RWPE2 (cell line): ENCODE measurements around the gene TCEA2.

Experiments used
- ATAC-seq: fragments of 200-7000 bp; cut with Tn5 transposase; 3 replicates; pipeline ENCODE4 v1.9.1; 2021; ENCODE audit warnings: low read depth
- DNase-seq: peaks from one replicate; pipeline ENCODE4 v3.0.0-alpha.2; 2020; ENCODE audit warnings: low spot score
- H3K27ac ChIP-seq: fragments of 450-650 bp; 2 replicates; pipeline ENCODE4 v1.5.1; 2017; ENCODE audit warnings: mild to moderate bottlenecking; ENCODE audit not compliant: poor library complexity, severe bottlenecking
- H3K27me3 ChIP-seq: fragments of 250-450 bp; sonication (Bioruptor Pico); 2 replicates; pipeline ENCODE4 v1.5.1; 2021; ENCODE audit warnings: mild to moderate bottlenecking, moderate library complexity; ENCODE audit not compliant: insufficient read depth, poor library complexity, severe bottlenecking
- H3K36me3 ChIP-seq: fragments of 250-450 bp; sonication (Bioruptor Pico); 2 replicates; pipeline ENCODE4 v1.5.1; 2020; ENCODE audit warnings: low read depth, mild to moderate bottlenecking, moderate library complexity
- H3K4me1 ChIP-seq: fragments of 250-450 bp; sonication (Bioruptor Pico); 2 replicates; pipeline ENCODE4 v1.5.1; 2021; ENCODE audit warnings: mild to moderate bottlenecking, moderate library complexity; ENCODE audit not compliant: insufficient read depth, poor library complexity, severe bottlenecking
- H3K4me3 ChIP-seq: fragments of 250-450 bp; sonication (Bioruptor Pico); 2 replicates; pipeline ENCODE4 v1.5.1; 2021; ENCODE audit warnings: mild to moderate bottlenecking, moderate library complexity; ENCODE audit not compliant: severe bottlenecking
- H3K9me3 ChIP-seq: fragments of 250-450 bp; sonication (Bioruptor Pico); 2 replicates; pipeline ENCODE4 v1.5.1; 2021; ENCODE audit warnings: mild to moderate bottlenecking, moderate library complexity; ENCODE audit not compliant: severe bottlenecking
- CTCF ChIP-seq: fragments of 450-650 bp; IDR thresholded peaks from one replicate; pipeline ENCODE4 v1.5.1; 2017; ENCODE audit warnings: mild to moderate bottlenecking, moderate library complexity; ENCODE audit not compliant: poor library complexity, severe bottlenecking

The TCEA2 gene

GRCh38 chr20:64045346-64046011, 17.5 kb upstream of the TCEA2 start:
- ATAC-seq, result no peak; the same call in 2 of the 3 replicates
- TF ChIP-seq CTCF, result no peak
- peaks cover 45% of the 10 kb centered on the region for H3K27me3 ChIP-seq
- no peak overlapping the region for H3K4me3 ChIP-seq
- peaks cover 10% of the 10 kb centered on the region for H3K4me1 ChIP-seq
- H3K27ac ChIP-seq, result no peak overlapping the region
- no peaks in the 10 kb centered on the region for H3K36me3 ChIP-seq
- DNase-seq, result no peak
- no peaks in the 10 kb centered on the region for H3K9me3 ChIP-seq

- no peak for TF ChIP-seq CTCF
Measured at GRCh38 chr20:64047046-64047389, 16.0 kb upstream of the TCEA2 start.

GRCh38 chr20:64047968-64048401, 15.0 kb upstream of the TCEA2 start:
- no peak for TF ChIP-seq CTCF
- ATAC-seq, result no peak
- H3K4me1 ChIP-seq, result peaks cover 10% of the 10 kb centered on the region
- H3K27ac ChIP-seq, result no peak overlapping the region
- no peaks in the 10 kb centered on the region for H3K36me3 ChIP-seq
- no peak for DNase-seq
- peaks cover 49% of the 10 kb centered on the region for H3K27me3 ChIP-seq
- no peaks in the 10 kb centered on the region for H3K9me3 ChIP-seq
- no peak overlapping the region for H3K4me3 ChIP-seq

More at GRCh38 chr20:64047046-64047389, 16.0 kb upstream of the TCEA2 start:
- ATAC-seq (no peak), DNase-seq (no peak)
- H3K27ac ChIP-seq, result no peak overlapping the region
- H3K4me1 ChIP-seq, result peaks cover 10% of the 10 kb centered on the region
- H3K27me3 ChIP-seq, result peaks cover 54% of the 10 kb centered on the region
- no peaks in the 10 kb centered on the region for H3K36me3 ChIP-seq
- no peaks in the 10 kb centered on the region for H3K9me3 ChIP-seq
- no peak overlapping the region for H3K4me3 ChIP-seq

- no peak for DNase-seq
- Histone ChIP-seq H3K36me3 (no peaks in the 10 kb centered on the region), H3K4me3 (no peak overlapping the region), H3K27me3 (peaks cover 49% of the 10 kb centered on the region), H3K9me3 (no peaks in the 10 kb centered on the region), H3K27ac (no peak overlapping the region), H3K4me1 (peaks cover 10% of the 10 kb centered on the region)
- no peak for ATAC-seq
- TF ChIP-seq CTCF, result no peak
Measured at GRCh38 chr20:64048402-64049044, 14.5 kb upstream of the TCEA2 start.
